ENCODE results near the gene BDKRB2.

The BDKRB2 gene

GRCh38 chr14:96177766-96178375, 26.8 kb upstream of the BDKRB2 start:
- TF ChIP-seq CTCF (IDR thresholded peaks at IDR 0.05; ENCODE audit: borderline replicate concordance, extremely low read depth, low read length, poor library complexity, severe bottlenecking) (no peak), EZH2 (IDR thresholded peaks at IDR 0.05; ENCODE audit: borderline replicate concordance, low read depth, low read length, severe bottlenecking) (no peak)
- no peak overlapping the region for H3K4me2 ChIP-seq (ENCODE audit: insufficient read depth, low read length)
- no peaks in the 10 kb centered on the region for H3K79me2 ChIP-seq (ENCODE audit: insufficient read depth, low read length)
- no peak overlapping the region for H3K9ac ChIP-seq (ENCODE audit: low read depth, low read length)
- H3K9me3 ChIP-seq (ENCODE audit: insufficient read depth, low read length, severe bottlenecking): no peaks in the 10 kb centered on the region
- no peak overlapping the region for H2AFZ ChIP-seq (ENCODE audit: low read depth, low read length)
- H3K27me3 ChIP-seq (ENCODE audit: insufficient read depth, low read length, poor library complexity): no peaks in the 10 kb centered on the region
- no peak overlapping the region for H3K27ac ChIP-seq (ENCODE audit: low read length)
- no peaks in the 10 kb centered on the region for H3K4me1 ChIP-seq (ENCODE audit: insufficient read depth, low read length)
- DNase-seq (no peak), ATAC-seq (ENCODE audit: insufficient read depth, low read depth) (no peak)
- no peak overlapping the region for H3K4me3 ChIP-seq (ENCODE audit: low read depth in 1 of 2, low read length in 2 of 2)
- no peaks in the 10 kb centered on the region for H4K20me1 ChIP-seq (ENCODE audit: insufficient read depth, low read length)
- H3K36me3 ChIP-seq (ENCODE audit: insufficient read depth, low read length): no peaks in the 10 kb centered on the region

- Histone ChIP-seq H3K4me3 (ENCODE audit: low read depth in 1 of 2, low read length in 2 of 2) (no peak overlapping the region), H3K27ac (ENCODE audit: low read length) (no peak overlapping the region), H4K20me1 (ENCODE audit: insufficient read depth, low read length) (no peaks in the 10 kb centered on the region), H2AFZ (ENCODE audit: low read depth, low read length) (no peak overlapping the region), H3K27me3 (ENCODE audit: insufficient read depth, low read length, poor library complexity) (no peaks in the 10 kb centered on the region), H3K9ac (ENCODE audit: low read depth, low read length) (no peak overlapping the region), H3K36me3 (ENCODE audit: insufficient read depth, low read length) (no peaks in the 10 kb centered on the region), H3K4me2 (ENCODE audit: insufficient read depth, low read length) (no peak overlapping the region), H3K9me3 (ENCODE audit: insufficient read depth, low read length, severe bottlenecking) (no peaks in the 10 kb centered on the region), H3K4me1 (ENCODE audit: insufficient read depth, low read length) (no peaks in the 10 kb centered on the region), H3K79me2 (ENCODE audit: insufficient read depth, low read length) (no peaks in the 10 kb centered on the region)
- DNase-seq: no peak
- TF ChIP-seq EZH2 (IDR thresholded peaks at IDR 0.05; ENCODE audit: borderline replicate concordance, low read depth, low read length, severe bottlenecking): no peak
- no peak for TF ChIP-seq CTCF (IDR thresholded peaks at IDR 0.05; ENCODE audit: borderline replicate concordance, extremely low read depth, low read length, poor library complexity, severe bottlenecking)
- no peak for ATAC-seq (ENCODE audit: insufficient read depth, low read depth)
Measured at GRCh38 chr14:96178461-96179321, 25.9 kb upstream of the BDKRB2 start.

- no peaks in the 10 kb centered on the region for H3K36me3 ChIP-seq (ENCODE audit: insufficient read depth, low read length)
- H4K20me1 ChIP-seq (ENCODE audit: insufficient read depth, low read length): no peaks in the 10 kb centered on the region
- no peaks in the 10 kb centered on the region for H3K79me2 ChIP-seq (ENCODE audit: insufficient read depth, low read length)
- no peaks in the 10 kb centered on the region for H3K4me1 ChIP-seq (ENCODE audit: insufficient read depth, low read length)
- no peak overlapping the region for H3K4me2 ChIP-seq (ENCODE audit: insufficient read depth, low read length)
- TF ChIP-seq CTCF (IDR thresholded peaks at IDR 0.05; ENCODE audit: borderline replicate concordance, extremely low read depth, low read length, poor library complexity, severe bottlenecking) (no peak), EZH2 (IDR thresholded peaks at IDR 0.05; ENCODE audit: borderline replicate concordance, low read depth, low read length, severe bottlenecking) (no peak)
- H3K27me3 ChIP-seq (ENCODE audit: insufficient read depth, low read length, poor library complexity): no peaks in the 10 kb centered on the region
- no peaks in the 10 kb centered on the region for H3K9me3 ChIP-seq (ENCODE audit: insufficient read depth, low read length, severe bottlenecking)
- H3K4me3 ChIP-seq (ENCODE audit: low read depth in 1 of 2, low read length in 2 of 2): no peak overlapping the region
- no peak overlapping the region for H3K9ac ChIP-seq (ENCODE audit: low read depth, low read length)
- no peak overlapping the region for H2AFZ ChIP-seq (ENCODE audit: low read depth, low read length)
- ATAC-seq (ENCODE audit: insufficient read depth, low read depth): no peak
- DNase-seq: no peak
- no peak overlapping the region for H3K27ac ChIP-seq (ENCODE audit: low read length)
Measured at GRCh38 chr14:96180043-96180874, 24.4 kb upstream of the BDKRB2 start.
